HL-60/S4 treated with retinoic acid at 250 ng/mL for 4 days and 3 days (cell line): Measurements from ENCODE around the gene SAXO2.
"Not testable (repeated sequence)": the region's sequence is repeated elsewhere in the genome, so short reads cannot be mapped to it uniquely, and the experiment has no call there.

ENCODE experiments used
- in situ Hi-C: fragments of 300-500 bp; cut with MboI; formaldehyde crosslinking; loops from 2 replicates; pipeline ENCODE4 v1.7.0; 2022; ENCODE audit warnings: low sequenced_read_pairs

The SAXO2 gene

GRCh38 chr15:82284381-82284780, 21.8 kb downstream of the SAXO2 start:
- in situ Hi-C loops = not testable (repeated sequence)

GRCh38 chr15:82286475-82286874, 23.9 kb downstream of the SAXO2 start:
- in situ Hi-C loops = not testable (repeated sequence)

GRCh38 chr15:82288202-82288601, 25.6 kb downstream of the SAXO2 start:
- in situ Hi-C loops = not testable (repeated sequence)

GRCh38 chr15:82292271-82292670, 29.7 kb downstream of the SAXO2 start:
- in situ Hi-C loops = no loop called here

- in situ Hi-C loops = no loop called here
Observed at GRCh38 chr15:82294061-82294690, 31.6 kb downstream of the SAXO2 start.

- in situ Hi-C loops = no loop called here
Observed at GRCh38 chr15:82297546-82297945, 34.9 kb downstream of the SAXO2 start.

- in situ Hi-C loops = no loop called here
Observed at GRCh38 chr15:82298032-82298431, 35.4 kb downstream of the SAXO2 start.

- in situ Hi-C loops = no loop called here
Observed at GRCh38 chr15:82298520-82298919, 35.9 kb downstream of the SAXO2 start.

GRCh38 chr15:82299511-82299914, 36.9 kb downstream of the SAXO2 start:
- in situ Hi-C loops = not testable (repeated sequence)

- in situ Hi-C loops = not testable (repeated sequence)
Observed at GRCh38 chr15:82300326-82300725, 37.7 kb downstream of the SAXO2 start.

GRCh38 chr15:82300883-82301282, 38.3 kb downstream of the SAXO2 start:
- in situ Hi-C loops = no loop called here

GRCh38 chr15:82301296-82302016, 38.8 kb downstream of the SAXO2 start:
- in situ Hi-C loops = no loop called here

GRCh38 chr15:82303956-82304777, 41.5 kb downstream of the SAXO2 start:
- in situ Hi-C loops = no loop called here

- in situ Hi-C loops = no loop called here
Observed at GRCh38 chr15:82304778-82305090, 42.1 kb downstream of the SAXO2 start.

- in situ Hi-C loops = no loop called here
Observed at GRCh38 chr15:82305621-82306048, 43.0 kb downstream of the SAXO2 start.

- in situ Hi-C loops = no loop called here
Observed at GRCh38 chr15:82306791-82307713, 44.4 kb downstream of the SAXO2 start.

- in situ Hi-C loops = no loop called here
Observed at GRCh38 chr15:82307714-82308081, 45.1 kb downstream of the SAXO2 start.

GRCh38 chr15:82309802-82310201, 47.2 kb downstream of the SAXO2 start:
- in situ Hi-C loops = no loop called here

GRCh38 chr15:82311321-82311720, 48.7 kb downstream of the SAXO2 start:
- in situ Hi-C loops = not testable (repeated sequence)

- in situ Hi-C loops = no loop called here
Observed at GRCh38 chr15:82312586-82313349, 50.1 kb downstream of the SAXO2 start.
